Tibial nerve (tissue), 4 donors: ENCODE data around the gene CLEC6A.

ENCODE experiments used
- CTCF ChIP-seq, 5 experiments: fragments of 200-600 bp in 3 of 5; fragments of 450-650 bp in 2 of 5; sonication (generic) in 3 of 5; IDR thresholded peaks; one replicate each; pipeline ENCODE4 v1.5.1; 2016 to 2019; ENCODE audit warnings: antibody characterized with exemption in 5 of 5, mild to moderate bottlenecking in 3 of 5, moderate library complexity in 2 of 5
- EP300 ChIP-seq, 2 donors: sonication (generic); formaldehyde crosslinking; IDR thresholded peaks; one replicate each; pipeline ENCODE4 v1.6.1; 2017; ENCODE audit warnings: antibody characterized with exemption in 2 of 2, mild to moderate bottlenecking in 1 of 2

- TF ChIP-seq CTCF (IDR thresholded peaks at IDR 0.05): no peak
- no peak for TF ChIP-seq EP300 (IDR thresholded peaks at IDR 0.05)
Observed at GRCh38 chr12:8455271-8455670, 491 bp upstream of the CLEC6A start.
